ENCODE data around the gene SPTBN1.

SPTBN1 gene

GRCh38 chr2:54466870-54467269 lies 10.7 kb downstream of the SPTBN1 start:
- DNase-seq (ENCODE audit: low read depth): no peak
- H3K4me3 ChIP-seq (ENCODE audit: low read depth, low read length): no peak overlapping the region
- TF ChIP-seq CTCF (conservative IDR thresholded peaks at IDR 0.05; ENCODE audit: low read depth, low read length): no peak

- peak; percentile 84 for DNase-seq (ENCODE audit: low read depth)
- H3K4me3 ChIP-seq (ENCODE audit: low read depth, low read length): no peak overlapping the region
- TF ChIP-seq CTCF (conservative IDR thresholded peaks at IDR 0.05; ENCODE audit: low read depth, low read length): no peak
Observed at GRCh38 chr2:54468673-54469072, 12.5 kb downstream of the SPTBN1 start.

GRCh38 chr2:54469484-54470053 lies 13.4 kb downstream of the SPTBN1 start:
- no peak for TF ChIP-seq CTCF (conservative IDR thresholded peaks at IDR 0.05; ENCODE audit: low read depth, low read length)
- H3K4me3 ChIP-seq (ENCODE audit: low read depth, low read length): no peak overlapping the region
- DNase-seq (ENCODE audit: low read depth): no peak

- peak; percentile 88 for DNase-seq (ENCODE audit: low read depth)
- H3K4me3 ChIP-seq (ENCODE audit: low read depth, low read length): no peak overlapping the region
- no peak for TF ChIP-seq CTCF (conservative IDR thresholded peaks at IDR 0.05; ENCODE audit: low read depth, low read length)
Observed at GRCh38 chr2:54470266-54470938, 14.3 kb downstream of the SPTBN1 start.

GRCh38 chr2:54471221-54471711 lies 15.1 kb downstream of the SPTBN1 start:
- no peak overlapping the region for H3K4me3 ChIP-seq (ENCODE audit: low read depth, low read length)
- peak; percentile 89 for DNase-seq (ENCODE audit: low read depth)
- TF ChIP-seq CTCF (conservative IDR thresholded peaks at IDR 0.05; ENCODE audit: low read depth, low read length): no peak

- no peak overlapping the region for H3K4me3 ChIP-seq (ENCODE audit: low read depth, low read length)
- DNase-seq (ENCODE audit: low read depth): no peak
- TF ChIP-seq CTCF (conservative IDR thresholded peaks at IDR 0.05; ENCODE audit: low read depth, low read length): no peak
Observed at GRCh38 chr2:54473851-54474250, 17.7 kb downstream of the SPTBN1 start.

- TF ChIP-seq CTCF (conservative IDR thresholded peaks at IDR 0.05; ENCODE audit: low read depth, low read length): no peak
- no peak for DNase-seq (ENCODE audit: low read depth)
- no peak overlapping the region for H3K4me3 ChIP-seq (ENCODE audit: low read depth, low read length)
Observed at GRCh38 chr2:54475285-54475684, 19.2 kb downstream of the SPTBN1 start.
